Activated T-helper 1 cell treated with anti-CD3 and anti-CD28 coated beads, Interleukin-12 subunit alpha, Interleukin-12 subunit beta, Interleukin-2, Interleukin-4 antibody, amounts not matched to agents 30 ng/mL and 10 ng/mL and 1 ng/mL, durations not matched to agents 14 hours and 24 hours and 36 hours (primary cell): ENCODE measurements around the gene CYP19A1. TPM values are rescaled to one million over a fixed set of nuclear protein-coding genes. Genes with fewer than 3 reads are reported as not detected.
"Not testable (repeated sequence)": the region's sequence is repeated elsewhere in the genome, so short reads cannot be mapped to it uniquely, and the experiment has no call there.

Source experiments
- DNase-seq: peaks from one replicate; pipeline ENCODE4 v3.0.0; 2021; ENCODE audit warnings: low spot score
- H3K27ac Mint-ChIP-seq: one replicate; pipeline ENCODE4 v1.8.0; 2021; ENCODE audit warnings: mild to moderate bottlenecking, mixed read lengths
- H3K27me3 Mint-ChIP-seq: one replicate; pipeline ENCODE4 v1.8.0; 2022; ENCODE audit warnings: mild to moderate bottlenecking, moderate library complexity, mixed read lengths; ENCODE audit not compliant: insufficient read depth
- H3K36me3 Mint-ChIP-seq: one replicate; pipeline ENCODE4 v1.8.0; 2021; ENCODE audit warnings: low read depth, mixed read lengths
- H3K4me1 Mint-ChIP-seq: one replicate; pipeline ENCODE4 v1.8.0; 2021; ENCODE audit warnings: low read depth, mixed read lengths
- H3K4me3 Mint-ChIP-seq: one replicate; pipeline ENCODE4 v1.8.0; 2021; ENCODE audit warnings: mild to moderate bottlenecking, moderate library complexity, mixed read lengths
- H3K9me3 Mint-ChIP-seq: one replicate; pipeline ENCODE4 v1.8.0; 2021; ENCODE audit warnings: mixed read lengths
- intact Hi-C: fragments of 100-400 bp; cut with micrococcal nuclease; formaldehyde crosslinking; loops from one replicate; pipeline ENCODE4 v1.15.1; 2024
- total RNA-seq: library from RNA; stranded (reverse); gene quantifications from 2 replicates; pipeline ENCODE4 v1.2.3, GENCODE V29; 2022

Gene CYP19A1
- total RNA-seq, 1 donor from 2014 or later, result 0.23 TPM

GRCh38 chr15:51290720-51291119, 47.7 kb downstream of the CYP19A1 start:
- Mint-ChIP-seq H3K27me3 (peaks cover 2% of the 10 kb centered on the region), H3K36me3 (no peaks in the 10 kb centered on the region), H3K4me1 (no peaks in the 10 kb centered on the region), H3K27ac (no peak overlapping the region), H3K9me3 (no peaks in the 10 kb centered on the region), H3K4me3 (no peak overlapping the region)
- no peak for DNase-seq
- intact Hi-C loops, result no loop called here

GRCh38 chr15:51289290-51289689, 49.1 kb downstream of the CYP19A1 start:
- Mint-ChIP-seq H3K27ac (no peak overlapping the region), H3K36me3 (no peaks in the 10 kb centered on the region), H3K9me3 (no peaks in the 10 kb centered on the region), H3K4me1 (no peaks in the 10 kb centered on the region), H3K27me3 (no peaks in the 10 kb centered on the region), H3K4me3 (no peak overlapping the region)
- DNase-seq, result no peak
- intact Hi-C loops, result no loop called here

DNA sequence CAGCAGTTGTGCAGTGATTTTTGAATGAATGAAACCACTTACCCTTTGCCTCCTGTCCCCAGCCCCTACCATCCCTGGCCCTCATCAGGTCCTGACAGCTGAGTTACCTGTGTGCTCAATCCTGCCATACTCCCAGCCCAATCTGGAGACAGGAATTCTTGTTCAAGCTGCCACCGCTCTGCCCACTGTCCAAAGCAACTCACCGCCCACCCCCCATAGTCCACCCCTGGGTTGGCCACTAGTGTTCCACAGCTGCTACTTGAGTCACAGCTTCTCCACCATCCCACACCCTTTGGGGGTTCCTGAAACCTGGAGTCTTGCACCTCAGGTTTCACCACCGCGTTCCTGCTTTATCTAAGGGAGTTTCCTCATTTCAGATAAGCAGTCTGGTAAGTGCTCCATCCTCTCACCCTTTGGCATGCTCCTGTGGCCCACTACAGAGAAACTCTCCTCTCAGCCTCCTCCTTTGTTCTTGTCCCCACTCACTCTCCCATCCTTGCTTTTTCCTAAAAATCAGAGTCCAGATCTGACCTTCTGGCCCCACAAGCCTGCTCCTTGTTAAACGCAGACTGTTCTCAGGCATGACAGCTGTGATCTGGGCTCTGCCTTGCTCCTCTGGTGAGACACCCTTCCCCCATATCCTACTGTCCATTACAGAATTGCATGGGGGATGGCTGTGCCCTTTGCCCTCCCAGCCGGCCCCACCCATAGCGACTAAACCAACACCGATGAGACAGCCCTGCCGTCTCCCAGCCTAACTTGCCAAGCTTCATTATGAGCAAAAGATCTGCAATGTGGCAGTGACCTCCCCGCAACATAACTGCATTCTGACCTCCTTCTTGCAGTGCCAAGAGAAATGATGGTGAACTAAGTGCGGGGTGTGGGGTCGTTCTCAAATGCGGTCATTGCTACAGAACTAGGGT, 50.0 kb downstream of the CYP19A1 start:
- H3K27ac Mint-ChIP-seq, result no peak overlapping the region
- no peaks in the 10 kb centered on the region for H3K4me1 Mint-ChIP-seq
- DNase-seq, result no peak
- no peaks in the 10 kb centered on the region for H3K27me3 Mint-ChIP-seq
- no peaks in the 10 kb centered on the region for H3K36me3 Mint-ChIP-seq
- intact Hi-C loops, result no loop called here
- no peaks in the 10 kb centered on the region for H3K9me3 Mint-ChIP-seq
- no peak overlapping the region for H3K4me3 Mint-ChIP-seq

DNA sequence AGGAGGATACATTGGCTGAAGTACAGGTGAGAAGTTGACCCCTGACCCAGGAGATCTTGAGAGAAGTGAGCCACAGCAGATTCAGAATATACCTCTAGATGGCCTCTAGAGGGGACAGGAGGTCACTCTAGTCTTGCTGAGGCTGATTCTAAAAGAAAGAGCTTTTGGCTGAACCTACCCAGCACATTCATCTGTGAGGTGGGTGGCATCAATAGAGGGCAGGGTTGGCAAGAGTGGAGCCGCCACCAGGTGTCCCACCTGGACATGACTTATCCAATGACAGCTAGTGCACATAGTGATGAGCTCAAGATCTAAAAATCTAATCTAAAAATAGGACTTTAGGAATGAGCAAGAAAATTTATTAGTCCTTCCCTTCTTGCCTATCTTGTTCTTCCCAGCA, 51.6 kb downstream of the CYP19A1 start:
- no peak overlapping the region for H3K27ac Mint-ChIP-seq
- no peaks in the 10 kb centered on the region for H3K36me3 Mint-ChIP-seq
- no peaks in the 10 kb centered on the region for H3K9me3 Mint-ChIP-seq
- intact Hi-C loops, result no loop called here
- H3K27me3 Mint-ChIP-seq, result no peaks in the 10 kb centered on the region
- DNase-seq, result no peak
- peaks cover 15% of the 10 kb centered on the region for H3K4me1 Mint-ChIP-seq
- no peak overlapping the region for H3K4me3 Mint-ChIP-seq

GRCh38 chr15:51285399-51285798, 53.0 kb downstream of the CYP19A1 start:
- DNase-seq, result no peak
- Mint-ChIP-seq H3K27ac (no peak overlapping the region), H3K4me1 (peaks cover 15% of the 10 kb centered on the region), H3K9me3 (no peaks in the 10 kb centered on the region), H3K36me3 (no peaks in the 10 kb centered on the region), H3K4me3 (no peak overlapping the region), H3K27me3 (peaks cover under 1% of the 10 kb centered on the region)
- intact Hi-C loops, result no loop called here

DNA sequence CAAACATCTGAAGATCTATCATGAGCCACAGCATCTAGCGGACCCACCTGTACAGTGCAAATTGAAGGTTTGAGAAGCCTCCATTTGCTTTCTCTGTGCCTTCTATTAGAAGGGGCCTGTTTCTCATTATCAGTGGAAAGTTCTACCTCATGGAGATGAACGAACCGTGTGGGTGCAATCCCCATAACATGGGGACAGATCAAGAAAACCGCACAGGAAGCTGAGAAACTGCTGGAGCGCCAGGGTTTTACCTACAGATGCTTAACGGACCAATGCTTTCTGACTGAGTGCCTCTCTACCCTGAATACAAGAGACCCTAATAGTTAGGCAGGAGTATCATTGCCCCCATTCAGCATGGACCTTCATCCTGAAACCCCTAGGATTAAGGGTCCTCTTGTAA, 53.5 kb downstream of the CYP19A1 start:
- intact Hi-C loops, result no loop called here
- Mint-ChIP-seq H3K27me3 (peaks cover 3% of the 10 kb centered on the region), H3K9me3 (no peaks in the 10 kb centered on the region), H3K27ac (no peak overlapping the region), H3K4me3 (no peak overlapping the region), H3K4me1 (peaks cover 15% of the 10 kb centered on the region), H3K36me3 (no peaks in the 10 kb centered on the region)
- DNase-seq, result no peak

DNA sequence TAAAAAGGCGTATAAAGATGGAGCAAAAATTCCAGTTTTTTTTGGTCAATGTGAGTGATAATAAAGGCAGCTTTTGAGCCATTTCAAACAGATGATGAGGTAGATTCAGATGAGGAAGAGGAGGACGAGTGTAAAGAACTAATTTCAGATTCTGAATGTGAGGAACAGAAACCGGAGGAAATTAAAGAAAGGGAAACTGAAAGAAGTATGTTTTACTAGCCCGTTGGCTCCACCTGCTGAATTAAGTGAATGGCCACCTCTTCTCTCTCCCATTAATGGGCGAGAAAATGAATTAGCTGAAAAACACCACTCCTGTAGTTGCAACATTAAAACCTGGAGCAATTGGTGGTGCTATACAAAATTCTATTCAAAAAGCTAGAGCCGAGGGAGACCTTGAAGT, 55.4 kb downstream of the CYP19A1 start:
- peak overlapping the region; percentile 8 for H3K4me3 Mint-ChIP-seq
- intact Hi-C loops, result loop anchor here (1.0 to 2.0 kb wide), 2 partner anchors 98 to 120 kb away; no protein-coding TSS in a partner anchor
- H3K27me3 Mint-ChIP-seq, result peaks cover 9% of the 10 kb centered on the region
- H3K9me3 Mint-ChIP-seq, result no peaks in the 10 kb centered on the region
- no peaks in the 10 kb centered on the region for H3K36me3 Mint-ChIP-seq
- no peak for DNase-seq
- H3K4me1 Mint-ChIP-seq, result peaks cover 15% of the 10 kb centered on the region
- no peak overlapping the region for H3K27ac Mint-ChIP-seq

- not testable (repeated sequence) for H3K27ac Mint-ChIP-seq, H3K27me3 Mint-ChIP-seq, H3K4me3 Mint-ChIP-seq, DNase-seq, H3K36me3 Mint-ChIP-seq, H3K9me3 Mint-ChIP-seq
- intact Hi-C loops, result loop anchor here (2.0 kb wide), 1 partner anchor 99 kb away; no protein-coding TSS in a partner anchor
- H3K4me1 Mint-ChIP-seq, result peaks cover 15% of the 10 kb centered on the region
Observed at GRCh38 chr15:51282241-51282640, 56.2 kb downstream of the CYP19A1 start.

DNA sequence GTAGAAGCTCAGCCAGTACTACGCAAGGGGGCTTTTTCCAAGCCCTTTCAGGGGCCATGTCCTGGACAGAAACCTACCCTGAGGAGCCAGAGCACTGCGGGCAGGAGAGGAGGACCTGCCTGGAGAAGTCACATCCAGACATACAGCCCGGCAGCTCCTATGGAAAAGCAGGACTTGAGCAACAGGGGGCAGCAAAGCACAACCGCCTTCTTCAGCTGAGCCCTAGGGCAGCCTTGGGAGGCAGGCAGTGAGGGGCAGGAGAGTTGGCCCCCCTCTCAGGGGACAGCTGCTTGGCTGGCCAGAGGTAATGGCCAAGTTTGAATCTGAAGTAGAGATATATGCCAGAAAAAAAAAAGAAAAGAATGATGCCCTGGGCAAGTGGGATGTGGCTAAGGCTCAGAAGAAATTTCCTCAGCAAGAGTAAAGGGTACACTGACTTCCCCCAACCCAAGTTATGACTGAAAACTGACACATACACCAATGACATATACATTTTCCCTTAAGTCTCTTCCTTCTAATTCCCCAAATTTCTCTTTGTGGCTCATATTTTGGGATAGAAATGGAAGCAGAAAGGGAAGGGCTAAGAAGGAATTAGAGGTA, 56.9 kb downstream of the CYP19A1 start:
- H3K4me1 Mint-ChIP-seq, result peaks cover 15% of the 10 kb centered on the region
- intact Hi-C loops, result loop anchor here (2.0 kb wide), 1 partner anchor 121 kb away; no protein-coding TSS in a partner anchor
- no peak overlapping the region for H3K27ac Mint-ChIP-seq
- no peaks in the 10 kb centered on the region for H3K9me3 Mint-ChIP-seq
- no peaks in the 10 kb centered on the region for H3K36me3 Mint-ChIP-seq
- peaks cover 9% of the 10 kb centered on the region for H3K27me3 Mint-ChIP-seq
- no peak for DNase-seq
- H3K4me3 Mint-ChIP-seq, result no peak overlapping the region

DNA sequence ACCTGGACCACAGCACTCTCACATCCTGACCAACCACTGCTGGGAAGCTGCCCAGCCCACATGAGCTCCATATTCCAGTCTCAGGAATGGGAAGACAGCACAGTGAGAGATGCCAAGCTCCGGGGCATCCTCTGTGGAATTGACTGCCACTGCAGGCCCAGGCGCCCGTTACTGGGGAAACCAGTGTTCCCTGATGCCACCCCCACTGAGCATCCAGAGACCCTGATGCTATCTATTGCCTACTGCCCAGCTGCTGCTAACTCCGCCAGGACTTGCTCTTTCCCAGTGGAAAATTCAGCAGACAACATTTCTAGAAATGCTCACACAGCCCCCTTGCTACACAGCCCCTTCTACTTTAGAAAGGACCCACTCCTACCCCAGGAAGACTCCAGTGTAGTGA, 57.6 kb downstream of the CYP19A1 start:
- Mint-ChIP-seq H3K36me3 (no peaks in the 10 kb centered on the region), H3K4me3 (no peak overlapping the region), H3K9me3 (no peaks in the 10 kb centered on the region), H3K4me1 (peaks cover 15% of the 10 kb centered on the region), H3K27me3 (peaks cover 9% of the 10 kb centered on the region), H3K27ac (no peak overlapping the region)
- intact Hi-C loops, result loop anchor here (2.0 kb wide), 1 partner anchor 122 kb away; no protein-coding TSS in a partner anchor
- no peak for DNase-seq

DNA sequence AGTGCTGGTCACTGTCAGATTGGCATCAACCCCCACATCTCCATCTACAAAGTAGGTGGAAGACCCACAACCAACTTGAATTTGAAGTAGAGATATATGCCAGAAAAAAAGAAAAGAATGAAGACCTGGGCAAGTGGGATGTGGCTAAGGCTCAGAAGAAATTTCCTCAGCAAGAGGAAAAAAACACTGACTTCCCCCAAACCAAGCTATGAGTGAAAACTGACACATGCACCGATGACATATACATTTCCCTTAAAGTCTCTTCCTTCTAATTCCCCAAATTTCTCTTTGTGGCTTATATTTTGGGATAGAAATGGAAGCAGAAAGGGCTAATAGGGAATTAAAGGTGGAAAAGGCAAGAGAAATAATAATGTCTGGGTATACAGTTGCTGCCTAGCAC, 59.0 kb downstream of the CYP19A1 start:
- intact Hi-C loops, result no loop called here
- H3K36me3 Mint-ChIP-seq, result no peaks in the 10 kb centered on the region

GRCh38 chr15:51277101-51277500, 61.3 kb downstream of the CYP19A1 start:
- Mint-ChIP-seq H3K9me3 (no peaks in the 10 kb centered on the region), H3K36me3 (no peaks in the 10 kb centered on the region), H3K4me1 (peaks cover 2% of the 10 kb centered on the region), H3K27ac (no peak overlapping the region), H3K27me3 (peaks cover 11% of the 10 kb centered on the region), H3K4me3 (no peak overlapping the region)
- intact Hi-C loops, result no loop called here
- DNase-seq, result no peak

More for the DNA sequence above, 59.0 kb downstream of the CYP19A1 start:
- no peak for DNase-seq
- H3K9me3 Mint-ChIP-seq, result no peaks in the 10 kb centered on the region
- H3K4me1 Mint-ChIP-seq, result peaks cover 15% of the 10 kb centered on the region
- peaks cover 9% of the 10 kb centered on the region for H3K27me3 Mint-ChIP-seq
- no peak overlapping the region for H3K27ac Mint-ChIP-seq
- no peak overlapping the region for H3K4me3 Mint-ChIP-seq

- Mint-ChIP-seq H3K27ac (no peak overlapping the region), H3K27me3 (peaks cover 8% of the 10 kb centered on the region), H3K4me1 (no peaks in the 10 kb centered on the region), H3K4me3 (no peak overlapping the region), H3K9me3 (no peaks in the 10 kb centered on the region), H3K36me3 (no peaks in the 10 kb centered on the region)
- intact Hi-C loops, result no loop called here
- DNase-seq, result no peak
Observed at GRCh38 chr15:51274956-51275355, 63.4 kb downstream of the CYP19A1 start.
